K562 (cell line): Measurements from ENCODE around the gene EVL. TPM values are rescaled to one million over a fixed set of nuclear protein-coding genes. Genes with fewer than 3 reads are reported as not detected.

ENCODE experiments used
- ATAC-seq: fragments of 200-7000 bp; cut with Tn5 transposase; 3 replicates; pipeline ENCODE4 v1.9.1; 2020; ENCODE audit warnings: moderate library complexity
- BruUV-seq: library from RNA; stranded (reverse); fragments of 400-500 nt; replicated peaks from 2 replicates; lab custom pipeline; 2021; lab: Mats Ljungman, UMichigan
- CTCF ChIA-PET: fragments of 300-600 bp; formaldehyde crosslinking; extraction: SDS; loops from one replicate; lab custom pipeline; 2021; ENCODE audit warnings: low intra/inter-chr PET ratio; lab: Yijun Ruan, JAX
- POLR2A ChIA-PET: fragments of 300-600, 350-650 bp; sonication (Branson Sonifier 250); formaldehyde crosslinking; extraction: SDS; loops from one replicate; lab custom pipeline; 2021; ENCODE audit warnings: antibody characterized with exemption, inconsistent platforms; lab: Yijun Ruan, JAX
- DNase-seq, 4 experiments: peaks; one replicate each; pipeline versions ENCODE4 v3.0.0 to v3.0.0-alpha.2; 2011 to 2018; ENCODE audit warnings: low spot score in 3 of 4, mixed read lengths in 3 of 4; ENCODE audit errors: extremely low read depth in 1 of 4
- FAIRE-seq: peaks from 2 replicates; lab custom pipeline; 2011; peaks lifted over from hg19 to GRCh38; lab: Jason Lieb, UNC
- H2AFZ ChIP-seq: 2 replicates; pipeline ENCODE4 v1.6.0; 2011; ENCODE audit warnings: low read depth, low read length, control low read depth, inconsistent platforms
- H3K27ac ChIP-seq: fragments of 200-600 bp; 3 replicates; pipeline ENCODE4 v1.8.0; 2011; ENCODE audit warnings: low read depth, mild to moderate bottlenecking, control low read depth, inconsistent platforms, low read length, moderate library complexity, mixed read lengths; ENCODE audit errors: extremely low read depth
- H3K27me3 ChIP-seq, 2 experiments: fragments of 300-600 bp in 1 of 2; 2 replicates in 1 of 2; 3 replicates in 1 of 2; pipeline versions ENCODE4 v1.6.0 to v1.8.0; 2011; ENCODE audit warnings: inconsistent platforms in 2 of 2, low read length in 2 of 2, mild to moderate bottlenecking in 1 of 2, mixed read lengths in 1 of 2, moderate library complexity in 1 of 2; ENCODE audit not compliant: control insufficient read depth in 2 of 2, insufficient read depth in 2 of 2
- H3K36me3 ChIP-seq: fragments of 300-600 bp; 3 replicates; pipeline ENCODE4 v1.8.0; 2011; ENCODE audit warnings: mild to moderate bottlenecking, low read length, inconsistent platforms; ENCODE audit not compliant: control insufficient read depth, insufficient read depth
- H3K4me1 ChIP-seq, 2 experiments: fragments of 200-600 bp in 1 of 2; replicated peaks in 1 of 2; 2 replicates in 1 of 2; 3 replicates in 1 of 2; pipeline versions ENCODE4 v1.5.1 to v1.8.0; 2011; ENCODE audit warnings: inconsistent platforms in 2 of 2, low read length in 2 of 2, mild to moderate bottlenecking in 1 of 2, mixed read lengths in 1 of 2, moderate library complexity in 1 of 2; ENCODE audit not compliant: control insufficient read depth in 2 of 2, insufficient read depth in 2 of 2
- H3K4me2 ChIP-seq: 2 replicates; pipeline ENCODE4 v1.6.1; 2011; ENCODE audit warnings: low read length, control low read depth, inconsistent platforms, mixed read lengths; ENCODE audit not compliant: insufficient read depth
- H3K4me3 ChIP-seq: fragments of 200-600 bp; sonication (generic), shearing (Covaris generic); 2 replicates; pipeline ENCODE4 v1.5.1; 2016; ENCODE audit warnings: control low read depth, inconsistent platforms
- H3K79me2 ChIP-seq: fragments of 200-600 bp; 3 replicates; pipeline ENCODE4 v1.8.0; 2011; ENCODE audit warnings: low read length, inconsistent platforms; ENCODE audit not compliant: control insufficient read depth, insufficient read depth
- H3K9ac ChIP-seq, 2 experiments: 2 replicates each; pipeline versions ENCODE4 v1.6.0 to v1.6.1; 2011; ENCODE audit warnings: low read depth in 2 of 2, low read length in 2 of 2, control low read depth in 1 of 2, inconsistent platforms in 1 of 2, mild to moderate bottlenecking in 1 of 2, mixed read lengths in 1 of 2; ENCODE audit not compliant: insufficient read depth in 1 of 2
- H3K9me1 ChIP-seq: one replicate; pipeline ENCODE4 v1.6.0; 2011; ENCODE audit warnings: inconsistent platforms, mild to moderate bottlenecking, low read length, moderate library complexity; ENCODE audit not compliant: control insufficient read depth, insufficient read depth
- H3K9me3 ChIP-seq: replicated peaks from 2 replicates; pipeline ENCODE4 v1.5.1; 2011; ENCODE audit warnings: low read depth, low read length, inconsistent platforms; ENCODE audit not compliant: control insufficient read depth, insufficient read depth
- H4K20me1 ChIP-seq: replicated peaks from 2 replicates; pipeline ENCODE4 v1.6.1; 2011; ENCODE audit warnings: low read length, inconsistent platforms, mixed read lengths; ENCODE audit not compliant: control insufficient read depth, insufficient read depth
- CCNT2 ChIP-seq: IDR thresholded peaks from 2 replicates; pipeline ENCODE4 v1.6.1; 2011; ENCODE audit warnings: borderline replicate concordance, low read depth, mild to moderate bottlenecking, moderate library complexity, mixed read lengths, low read length; ENCODE audit not compliant: insufficient read length; ENCODE audit errors: extremely low read depth
- HMG20B ChIP-seq: fragments of 250-450 bp; sonication (Bioruptor Pico); IDR thresholded peaks from 2 replicates; pipeline ENCODE4 v1.5.0; 2021; ENCODE audit warnings: mild to moderate bottlenecking
- HNRNPUL1 ChIP-seq: fragments of 200-400 bp; formaldehyde crosslinking; IDR thresholded peaks from 2 replicates; pipeline ENCODE4 v1.6.1; 2017; ENCODE audit warnings: low read length
- POLR2G ChIP-seq: fragments of 200-400 bp; formaldehyde crosslinking; IDR thresholded peaks from 2 replicates; pipeline ENCODE4 v1.6.1; 2017; ENCODE audit warnings: low read depth, mild to moderate bottlenecking, antibody characterized with exemption, low read length, moderate library complexity
- RBFOX2 ChIP-seq: fragments of 200-400 bp; formaldehyde crosslinking; IDR thresholded peaks from 2 replicates; pipeline ENCODE4 v1.6.1; 2017; ENCODE audit warnings: low read depth, mild to moderate bottlenecking, low read length, moderate library complexity
- ZNF282 ChIP-seq: sonication (generic); formaldehyde crosslinking; IDR thresholded peaks from 2 replicates; pipeline ENCODE4 v1.8.1; 2023; ENCODE audit warnings: missing genetic modification reagents
- WGBS: fragments of 100-300 bp; shearing (Covaris generic); methylation state at CpG from one replicate; pipeline ENCODE4 v1.1.6; 2016; ENCODE audit warnings: low coverage, mixed read lengths; ENCODE audit not compliant: insufficient coverage; ENCODE audit errors: missing lambda C conversion rate; 5-methylcytosine and 5-hydroxymethylcytosine counted together
- in situ Hi-C: fragments of 300-500 bp; cut with MboI; formaldehyde crosslinking; loops from 4 replicates; pipeline ENCODE4 v1.15.0; 2018; ENCODE audit warnings: inconsistent platforms, mixed read lengths
- intact Hi-C: fragments of 100-400 bp; cut with micrococcal nuclease; formaldehyde crosslinking; loops from 2 replicates; pipeline ENCODE4 v1.14.2; 2022
- polyA plus RNA-seq, 8 experiments: library from polyadenylated mRNA; depleted of rRNA in 4 of 8; stranded (reverse) in 5 of 8; unstranded in 3 of 8; fragments of >200 nt; fragmentation: Nextera tagmentation in 2 of 8; fragmentation: Illumina TruSeq in 1 of 8; extraction: Ambion mirVana in 2 of 8; extraction: Trizol in 1 of 8; gene quantifications; 2 replicates each; pipeline versions ENCODE4 v1.2.1 to v1.2.3, GENCODE V29; 2011 to 2014; ENCODE audit warnings: inconsistent platforms in 1 of 8, missing spikeins in 1 of 8
- total RNA-seq, 7 experiments: library from RNA; depleted of rRNA in 6 of 7; stranded (reverse); fragments of >200 nt in 6 of 7; fragmentation: Illumina TruSeq in 2 of 7; extraction: Trizol in 2 of 7; gene quantifications; 2 replicates each; pipeline versions ENCODE4 v1.2.1 to v1.2.3, GENCODE V29; 2011 to 2021; ENCODE audit warnings: low replicate concordance in 1 of 7

EVL gene
- total and polyA plus RNA-seq, 9 of the 15 experiments (the other 6 are each of a cell fraction or from before 2014, with no cell fraction given) = 2.9 to 43.4 (median 23.9) TPM

DNA sequence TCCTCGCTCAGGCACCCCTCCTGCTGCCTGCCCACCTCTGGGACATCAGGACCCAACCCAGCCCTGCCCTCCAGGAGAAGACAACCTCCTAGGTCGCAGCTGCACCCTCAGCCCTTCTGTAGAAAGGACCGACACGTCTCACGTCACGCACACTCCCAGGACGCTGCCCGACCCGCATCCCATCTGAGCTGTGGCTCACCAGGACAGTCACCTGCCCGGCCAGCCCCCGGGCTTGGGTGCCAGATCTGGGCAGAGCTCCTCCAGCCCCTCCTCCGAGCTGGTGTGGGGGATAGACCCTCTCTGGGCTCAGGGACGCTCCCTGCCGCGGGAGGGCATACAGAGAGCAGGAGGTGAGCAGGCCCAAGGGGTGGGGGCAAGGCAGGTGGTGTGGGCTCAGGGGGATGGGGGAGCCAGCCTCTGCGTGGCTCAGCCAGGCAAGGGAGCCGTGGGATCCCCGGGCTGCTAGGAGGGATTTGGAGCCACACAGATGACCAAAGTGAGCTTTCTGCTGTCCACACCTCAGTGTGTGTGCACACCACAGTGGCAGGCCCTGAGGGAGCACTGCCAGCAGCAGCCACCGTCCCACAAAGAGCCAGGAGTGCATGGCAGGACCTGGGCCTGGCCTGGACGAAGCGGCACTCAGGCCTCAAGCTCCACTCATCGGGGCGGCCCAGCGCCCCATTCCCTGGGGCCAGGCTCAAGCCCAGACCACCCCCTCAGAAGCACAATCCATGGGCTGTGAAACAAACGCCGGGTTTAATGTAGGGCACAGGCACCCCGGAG lies 80.7 kb downstream of the EVL start:
- ChIA-PET POLR2A (interaction anchor here (0.6 to 0.7 kb wide), 2 partner anchors 167 to 241 kb away, joined by 3 read pairs; no protein-coding TSS in a partner anchor), CTCF (no interaction called here)
- ATAC-seq (no peak), FAIRE-seq (no peak), DNase-seq (no peak)
- 95% methylated on average over 8 of the region's 27 CpGs for WGBS
- Histone ChIP-seq H3K4me1 (peaks cover 26 to 89% of the 10 kb centered on the region in 2 experiments), H3K36me3 (peaks cover 11% of the 10 kb centered on the region; the same call in 1 of the 3 replicates), H3K4me3 (no peak overlapping the region), H3K9me1 (no peaks in the 10 kb centered on the region), H3K9me3 (no peaks in the 10 kb centered on the region), H2AFZ (no peak overlapping the region), H3K27ac (no peak overlapping the region), H3K79me2 (peaks cover 13% of the 10 kb centered on the region), H3K9ac (peak overlapping the region in 1 of 2 experiments; percentile 81; a peak in 1 of 4 replicates), H3K27me3 (no peaks in the 10 kb centered on the region), H3K4me2 (no peak overlapping the region), H4K20me1 (no peaks in the 10 kb centered on the region)
- TF ChIP-seq HNRNPUL1 (no peak), ZNF282 (CRISPR knock-in tag) (no peak), HMG20B (CRISPR knock-in tag) (no peak), RBFOX2 (0 out of 2 replicates have a peak, but pooled peaks have one; percentile 10), POLR2G (peak; percentile 24; the same call in 1 of the 2 replicates), CCNT2 (no peak)
- in situ Hi-C loops = no loop called here
- intact Hi-C loops = no loop called here
- no TSS peak for BruUV-seq
